Panc1 (cell line): ENCODE data around the gene DSCAML1. TPM values are rescaled to one million over a fixed set of nuclear protein-coding genes. Genes with fewer than 3 reads are reported as not detected.

Experiments used
- ATAC-seq: fragments of 200-7000 bp; cut with Tn5 transposase; 2 replicates; pipeline ENCODE4 v1.9.1; 2020; ENCODE audit warnings: mild to moderate bottlenecking, moderate library complexity
- BruUV-seq: library from RNA; stranded (reverse); fragments of 400-500 nt; replicated peaks from 2 replicates; lab custom pipeline; 2021; lab: Mats Ljungman, UMichigan
- CTCF ChIA-PET: fragments of 300-600 bp; sonication (Branson Sonifier 250); formaldehyde crosslinking; loops from one replicate; lab custom pipeline; 2022; ENCODE audit warnings: antibody characterized with exemption; lab: Charles Lee
- POLR2A ChIA-PET: fragments of 300-600 bp; sonication (Branson Sonifier 250); formaldehyde crosslinking; loops from one replicate; lab custom pipeline; 2022; ENCODE audit warnings: antibody characterized with exemption; lab: Charles Lee
- DNase-seq: peaks from one replicate; pipeline ENCODE4 v3.0.0-alpha.2; 2010; ENCODE audit warnings: low read depth, low spot score
- H3K27ac ChIP-seq: 2 replicates; pipeline ENCODE4 v1.5.1; 2011; ENCODE audit warnings: mild to moderate bottlenecking, low read length, inconsistent platforms
- H3K27me3 ChIP-seq: fragments of 200-500 bp; sonication (Bioruptor generic); 2 replicates; pipeline ENCODE4 v1.6.0; 2014; ENCODE audit warnings: low read length, inconsistent platforms; ENCODE audit not compliant: control insufficient read depth, insufficient read depth
- H3K36me3 ChIP-seq: fragments of 200-500 bp; sonication (Bioruptor generic); 2 replicates; pipeline ENCODE4 v1.5.1; 2014; ENCODE audit warnings: inconsistent platforms, mild to moderate bottlenecking, low read length, moderate library complexity; ENCODE audit not compliant: control insufficient read depth, insufficient read depth
- H3K4me1 ChIP-seq: 2 replicates; pipeline ENCODE4 v1.5.1; 2011; ENCODE audit warnings: inconsistent platforms, mild to moderate bottlenecking, low read length, moderate library complexity; ENCODE audit not compliant: control insufficient read depth, insufficient read depth
- H3K4me3 ChIP-seq, 2 experiments: 2 replicates each; pipeline ENCODE4 v1.5.1; 2011 to 2012; ENCODE audit warnings: low read depth in 2 of 2, low read length in 2 of 2, mild to moderate bottlenecking in 2 of 2, inconsistent platforms in 1 of 2, moderate library complexity in 1 of 2
- H3K9me3 ChIP-seq: fragments of 200-500 bp; sonication (Bioruptor generic); 2 replicates; pipeline ENCODE4 v1.5.1; 2014; ENCODE audit warnings: low read depth, mild to moderate bottlenecking, inconsistent platforms, low read length, moderate library complexity; ENCODE audit not compliant: control insufficient read depth, insufficient read depth
- CTCF ChIP-seq: fragments of 450-650 bp; IDR thresholded peaks from 2 replicates; pipeline ENCODE4 v1.5.1; 2017; ENCODE audit warnings: mild to moderate bottlenecking
- POLR2AphosphoS5 ChIP-seq: IDR thresholded peaks from 2 replicates; pipeline ENCODE4 v1.6.1; 2012; ENCODE audit warnings: mild to moderate bottlenecking, low read depth, low read length, moderate library complexity
- REST ChIP-seq, 2 experiments: IDR thresholded peaks; 2 replicates each; pipeline ENCODE4 v1.6.1; 2011 to 2012; ENCODE audit warnings: low read depth in 2 of 2, control low read depth in 1 of 2, low read length in 1 of 2, mild to moderate bottlenecking in 1 of 2, moderate library complexity in 1 of 2; ENCODE audit not compliant: insufficient read depth in 1 of 2
- SIN3A ChIP-seq: IDR thresholded peaks from 2 replicates; pipeline ENCODE4 v1.6.1; 2012; ENCODE audit warnings: low read depth, mild to moderate bottlenecking, low read length, moderate library complexity, borderline replicate concordance; ENCODE audit not compliant: insufficient read depth
- TCF7L2 ChIP-seq: IDR thresholded peaks from 2 replicates; pipeline ENCODE4 v1.6.1; 2011; ENCODE audit warnings: mild to moderate bottlenecking, low read depth, low read length, inconsistent platforms
- in situ Hi-C: cut with HindIII; loops from 2 replicates; pipeline ENCODE4 v1.10.0; 2016; ENCODE audit warnings: low sequenced_read_pairs, low pct_unique_long_range_greater_than_20kb
- intact Hi-C: fragments of 100-400 bp; cut with micrococcal nuclease; formaldehyde crosslinking; loops from one replicate; pipeline ENCODE4 v1.10.0; 2022; ENCODE audit not compliant: unreplicated experiment
- total RNA-seq: library from RNA; stranded (reverse); gene quantifications from one replicate; pipeline ENCODE4 v1.2.1, GENCODE V29; 2021; ENCODE audit not compliant: unreplicated experiment

The DSCAML1 gene
- total RNA-seq, 1 experiment from 2014 or later, result 1.6 TPM

GRCh38 chr11:117419482-117420142 lies 377.4 kb downstream of the DSCAML1 start:
- CTCF ChIA-PET, result no interaction called here
- H3K4me1 ChIP-seq, result no peaks in the 10 kb centered on the region
- BruUV-seq, result no TSS peak
- TF ChIP-seq SIN3A (no peak), REST (IDR thresholded peaks at IDR 0.05; ENCODE audit: insufficient read depth in 1 of 2, low read depth in 2 of 2, low read length in 1 of 2) (no peak), POLR2AphosphoS5 (no peak)
- DNase-seq (no peak), ATAC-seq (no peak)
- H3K9me3 ChIP-seq, result no peaks in the 10 kb centered on the region
- no peaks in the 10 kb centered on the region for H3K36me3 ChIP-seq
- H3K27ac ChIP-seq, result no peak overlapping the region
- in situ Hi-C loops (no loop called here), intact Hi-C loops (loop anchor here (10.0 kb wide), 1 partner anchor 535 kb away; no protein-coding TSS in a partner anchor)
- no peak overlapping the region for H3K4me3 ChIP-seq
- no peaks in the 10 kb centered on the region for H3K27me3 ChIP-seq
- POLR2A ChIA-PET, result interaction anchor here (0.6 kb wide), 1 partner anchor 1232 kb away, joined by 6 read pairs; no protein-coding TSS in a partner anchor

GRCh38 chr11:117418737-117419481 lies 378.1 kb downstream of the DSCAML1 start:
- POLR2A ChIA-PET, result no interaction called here
- no TSS peak for BruUV-seq
- Histone ChIP-seq H3K4me1 (no peaks in the 10 kb centered on the region), H3K27me3 (no peaks in the 10 kb centered on the region), H3K9me3 (no peaks in the 10 kb centered on the region), H3K4me3 (no peak overlapping the region), H3K27ac (no peak overlapping the region), H3K36me3 (no peaks in the 10 kb centered on the region)
- CTCF ChIA-PET, result no interaction called here
- DNase-seq (no peak), ATAC-seq (no peak)
- TF ChIP-seq POLR2AphosphoS5, result no peak
- TF ChIP-seq CTCF, result no peak
- in situ Hi-C loops (no loop called here), intact Hi-C loops (no loop called here)

- H3K4me1 ChIP-seq, result no peaks in the 10 kb centered on the region
- in situ Hi-C loops, result no loop called here
- DNase-seq, result no peak
- intact Hi-C loops, result no loop called here
- BruUV-seq, result no TSS peak
- no peak; the same call in 1 of the 2 replicates for ATAC-seq
- H3K27ac ChIP-seq, result no peak overlapping the region
- ChIA-PET CTCF (no interaction called here), POLR2A (no interaction called here)
- no peaks in the 10 kb centered on the region for H3K27me3 ChIP-seq
- no peak overlapping the region for H3K4me3 ChIP-seq
- TF ChIP-seq POLR2AphosphoS5 (no peak), REST (IDR thresholded peaks at IDR 0.05; ENCODE audit: insufficient read depth in 1 of 2, low read depth in 2 of 2, low read length in 1 of 2) (no peak), CTCF (no peak), TCF7L2 (no peak), SIN3A (no peak)
- H3K9me3 ChIP-seq, result no peaks in the 10 kb centered on the region
- H3K36me3 ChIP-seq, result no peaks in the 10 kb centered on the region
Measured at GRCh38 chr11:117417856-117418255, 379.2 kb downstream of the DSCAML1 start.
